ENCODE results near the gene GOLGA6L2.

DNA sequence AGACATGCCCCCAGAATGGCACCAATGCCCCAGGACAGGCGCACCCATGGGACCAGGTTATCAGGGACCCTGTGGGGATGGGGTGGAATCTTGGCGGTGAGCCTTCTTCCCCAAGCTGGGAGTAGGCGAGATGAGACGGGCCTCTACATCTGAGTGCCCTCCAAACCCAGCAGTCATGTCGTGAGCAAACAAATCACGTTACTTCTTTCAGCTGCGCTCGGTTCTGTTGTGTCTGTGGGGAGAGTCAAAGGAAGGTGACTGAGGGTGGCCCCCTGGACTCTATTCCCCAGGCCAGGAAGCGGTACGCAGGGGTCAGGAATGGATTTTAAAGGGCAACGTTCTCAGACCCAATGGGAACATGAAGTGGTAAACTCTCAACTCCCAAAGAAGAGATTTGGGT, 2.8 kb downstream of the GOLGA6L2 start:
- TF ChIP-seq, protein P1, sequence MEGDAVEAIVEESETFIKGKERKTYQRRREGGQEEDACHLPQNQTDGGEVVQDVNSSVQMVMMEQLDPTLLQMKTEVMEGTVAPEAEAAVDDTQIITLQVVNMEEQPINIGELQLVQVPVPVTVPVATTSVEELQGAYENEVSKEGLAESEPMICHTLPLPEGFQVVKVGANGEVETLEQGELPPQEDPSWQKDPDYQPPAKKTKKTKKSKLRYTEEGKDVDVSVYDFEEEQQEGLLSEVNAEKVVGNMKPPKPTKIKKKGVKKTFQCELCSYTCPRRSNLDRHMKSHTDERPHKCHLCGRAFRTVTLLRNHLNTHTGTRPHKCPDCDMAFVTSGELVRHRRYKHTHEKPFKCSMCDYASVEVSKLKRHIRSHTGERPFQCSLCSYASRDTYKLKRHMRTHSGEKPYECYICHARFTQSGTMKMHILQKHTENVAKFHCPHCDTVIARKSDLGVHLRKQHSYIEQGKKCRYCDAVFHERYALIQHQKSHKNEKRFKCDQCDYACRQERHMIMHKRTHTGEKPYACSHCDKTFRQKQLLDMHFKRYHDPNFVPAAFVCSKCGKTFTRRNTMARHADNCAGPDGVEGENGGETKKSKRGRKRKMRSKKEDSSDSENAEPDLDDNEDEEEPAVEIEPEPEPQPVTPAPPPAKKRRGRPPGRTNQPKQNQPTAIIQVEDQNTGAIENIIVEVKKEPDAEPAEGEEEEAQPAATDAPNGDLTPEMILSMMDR (IDR thresholded peaks at IDR 0.05 in 4 of 5, conservative IDR thresholded peaks at IDR 0.05 in 1 of 5), result no peak
- no peak for TF ChIP-seq POLR2A (IDR thresholded peaks at IDR 0.05)
